ENCODE measurements around the gene MIS18BP1. TPM values are rescaled to one million over a fixed set of nuclear protein-coding genes. Genes with fewer than 3 reads are reported as not detected.

Gene MIS18BP1
- total RNA-seq, 1 experiment from 2014 or later = 38.4 TPM

DNA sequence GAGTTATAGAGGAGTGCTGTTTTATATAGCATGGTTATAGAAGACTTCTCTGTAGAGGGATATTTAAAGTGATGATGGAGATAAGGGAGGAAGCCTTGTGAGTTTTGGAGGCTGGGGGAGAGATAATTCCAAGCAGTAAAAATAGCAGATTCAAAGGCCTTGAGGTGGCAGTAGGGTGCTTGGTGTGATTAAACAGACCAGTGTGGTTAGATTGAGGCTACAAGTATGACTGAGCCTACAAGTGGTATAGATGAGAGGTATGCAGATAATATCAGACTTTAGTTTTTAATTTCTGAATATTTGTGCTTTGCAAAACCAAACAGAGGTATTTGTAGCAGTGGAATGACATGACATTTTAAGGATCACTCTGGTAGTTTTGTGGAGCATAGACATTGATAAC, 96.9 kb downstream of the MIS18BP1 start:
- Histone ChIP-seq H3K4me3 (ENCODE audit: low read depth, low read length) (no peak overlapping the region), H3K36me3 (ENCODE audit: control insufficient read depth, insufficient read depth, low read length) (no peaks in the 10 kb centered on the region), H3K27me3 (replicated peaks; ENCODE audit: control insufficient read depth, insufficient read depth, low read length) (no peaks in the 10 kb centered on the region), H3K4me1 (no peaks in the 10 kb centered on the region), H3K9me3 (no peaks in the 10 kb centered on the region)
- no peak overlapping the region for H3K27ac Mint-ChIP-seq (ENCODE audit: unreplicated experiment)
- no peak overlapping the region for H3K4me3 Mint-ChIP-seq (ENCODE audit: unreplicated experiment)
- H3K4me1 Mint-ChIP-seq (ENCODE audit: low read depth, unreplicated experiment) = no peaks in the 10 kb centered on the region
- TF ChIP-seq, protein P1, sequence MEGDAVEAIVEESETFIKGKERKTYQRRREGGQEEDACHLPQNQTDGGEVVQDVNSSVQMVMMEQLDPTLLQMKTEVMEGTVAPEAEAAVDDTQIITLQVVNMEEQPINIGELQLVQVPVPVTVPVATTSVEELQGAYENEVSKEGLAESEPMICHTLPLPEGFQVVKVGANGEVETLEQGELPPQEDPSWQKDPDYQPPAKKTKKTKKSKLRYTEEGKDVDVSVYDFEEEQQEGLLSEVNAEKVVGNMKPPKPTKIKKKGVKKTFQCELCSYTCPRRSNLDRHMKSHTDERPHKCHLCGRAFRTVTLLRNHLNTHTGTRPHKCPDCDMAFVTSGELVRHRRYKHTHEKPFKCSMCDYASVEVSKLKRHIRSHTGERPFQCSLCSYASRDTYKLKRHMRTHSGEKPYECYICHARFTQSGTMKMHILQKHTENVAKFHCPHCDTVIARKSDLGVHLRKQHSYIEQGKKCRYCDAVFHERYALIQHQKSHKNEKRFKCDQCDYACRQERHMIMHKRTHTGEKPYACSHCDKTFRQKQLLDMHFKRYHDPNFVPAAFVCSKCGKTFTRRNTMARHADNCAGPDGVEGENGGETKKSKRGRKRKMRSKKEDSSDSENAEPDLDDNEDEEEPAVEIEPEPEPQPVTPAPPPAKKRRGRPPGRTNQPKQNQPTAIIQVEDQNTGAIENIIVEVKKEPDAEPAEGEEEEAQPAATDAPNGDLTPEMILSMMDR (IDR thresholded peaks at IDR 0.05; ENCODE audit: insufficient read depth in 1 of 2, low read depth in 1 of 2, low read length in 1 of 2, severe bottlenecking in 1 of 2, unreplicated experiment in 1 of 2) = no peak
- ChIA-PET POLR2A (no interaction called here), CTCF (no interaction called here)
- no peaks in the 10 kb centered on the region for H3K9me3 Mint-ChIP-seq (ENCODE audit: unreplicated experiment)
- no peaks in the 10 kb centered on the region for H3K27me3 Mint-ChIP-seq (ENCODE audit: insufficient read depth, unreplicated experiment)
- no peak for DNase-seq
- H3K36me3 Mint-ChIP-seq (ENCODE audit: insufficient read depth, unreplicated experiment) = no peaks in the 10 kb centered on the region
- no TSS peak for BruUV-seq (replicated peaks)
- intact Hi-C loops (cut with micrococcal nuclease; ENCODE audit: unreplicated experiment) = loop anchor here (2.0 kb wide), 1 partner anchor 97 kb away; the partner anchor contains the start of gene MIS18BP1

Other genes starting within 250 kb of the MIS18BP1 start
- 22.3 and 30.0 TPM in 2 replicates for gene PRPF39, start 169.1 kb downstream of the MIS18BP1 start, total RNA-seq (2022)
- gene FKBP3, start 118.7 kb downstream of the MIS18BP1 start, total RNA-seq (2022) = 94.2 and 94.8 TPM in 2 replicates
- 13.1 and 16.1 TPM in 2 replicates for gene FANCM, start 117.3 kb downstream of the MIS18BP1 start, total RNA-seq (2022)